Kidney (tissue), 14 donors: ENCODE results near the gene ABCG1. TPM values are rescaled to one million over a fixed set of nuclear protein-coding genes. Genes with fewer than 3 reads are reported as not detected.

Experiments used
- DNase-seq, 5 donors: peaks; one replicate each; pipeline ENCODE4 v3.0.0-alpha.2; 2013 to 2020
- FAIRE-seq: peaks from 2 replicates; lab custom pipeline; 2012; peaks lifted over from hg19 to GRCh38; lab: Jason Lieb, UNC
- H3K27ac ChIP-seq, 2 donors: one replicate each; pipeline ENCODE4 v1.7.0; 2013; ENCODE audit warnings: low read depth in 2 of 2, low read length in 2 of 2, inconsistent platforms in 1 of 2
- H3K27me3 ChIP-seq: one replicate; pipeline ENCODE4 v1.7.1; 2013; ENCODE audit warnings: low read length, inconsistent platforms; ENCODE audit not compliant: control insufficient read depth, insufficient read depth
- H3K36me3 ChIP-seq, 3 donors: one replicate each; pipeline versions ENCODE4 v1.7.0 to v1.7.1; 2013; ENCODE audit warnings: low read length in 3 of 3, control low read depth in 1 of 3, inconsistent platforms in 1 of 3; ENCODE audit not compliant: insufficient read depth in 3 of 3, control insufficient read depth in 2 of 3
- H3K4me1 ChIP-seq, 3 donors: one replicate each; pipeline versions ENCODE4 v1.7.0 to v1.7.1; 2013; ENCODE audit warnings: low read length in 3 of 3, inconsistent platforms in 1 of 3, low read depth in 1 of 3; ENCODE audit not compliant: control insufficient read depth in 2 of 3, insufficient read depth in 2 of 3
- H3K4me3 ChIP-seq, 3 donors: one replicate each; pipeline versions ENCODE4 v1.7.0 to v1.8.1; 2013; ENCODE audit warnings: low read length in 3 of 3, control low read depth in 1 of 3, inconsistent platforms in 1 of 3
- H3K9ac ChIP-seq, 3 donors: one replicate each; pipeline versions ENCODE4 v1.7.0 to v1.7.1; 2013; ENCODE audit warnings: low read length in 3 of 3, control low read depth in 1 of 3, inconsistent platforms in 1 of 3
- H3K9me3 ChIP-seq, 3 donors: one replicate each; pipeline versions ENCODE4 v1.7.0 to v1.7.1; 2013; ENCODE audit warnings: low read length in 3 of 3, control low read depth in 1 of 3, inconsistent platforms in 1 of 3; ENCODE audit not compliant: control insufficient read depth in 2 of 3, insufficient read depth in 1 of 3
- intact Hi-C: fragments of 100-400 bp; cut with DNase I; formaldehyde crosslinking; loops from one replicate; pipeline ENCODE4 v1.11.1; 2022
- polyA plus RNA-seq: library from polyadenylated mRNA; stranded (reverse); fragments of 350-450 nt; fragmentation: Illumina TruSeq; extraction: RNeasy Lipid Tissue Mini Kit (QIAGEN cat#74804); gene quantifications from one replicate; pipeline ENCODE4 v1.2.3, GENCODE V29; 2014; ENCODE audit warnings: low read depth, low replicate concordance; ENCODE audit not compliant: insufficient read depth
- total RNA-seq: library from RNA; stranded (reverse); fragmentation: NEBNext Ultra II Directional; extraction: Animal tissue kit (Norgen Biotek cat#: 25700); gene quantifications from one replicate; pipeline ENCODE4 v1.2.1, GENCODE V29; 2021
- TF ChIP-seq, protein P1 (sequence below): IDR thresholded peaks from 3 replicates; pipeline ENCODE4 v1.5.1; 2012; ENCODE audit warnings: mild to moderate bottlenecking, moderate library complexity, borderline replicate concordance; ENCODE audit not compliant: insufficient read depth; ENCODE audit errors: extremely low read depth
- donor health status: control.
- donor health status: control.
- donor health status: control.
- donor health status: control.
- donor health status: control.
- donor health status: DM: yes; HTN: yes; CAD: no.
- donor health status: Normal renal cell carcinoma (clear cell type).

ABCG1 gene
- total and polyA plus RNA-seq, 2 donors from 2014 or later: 5.6 to 27.6 TPM

DNA sequence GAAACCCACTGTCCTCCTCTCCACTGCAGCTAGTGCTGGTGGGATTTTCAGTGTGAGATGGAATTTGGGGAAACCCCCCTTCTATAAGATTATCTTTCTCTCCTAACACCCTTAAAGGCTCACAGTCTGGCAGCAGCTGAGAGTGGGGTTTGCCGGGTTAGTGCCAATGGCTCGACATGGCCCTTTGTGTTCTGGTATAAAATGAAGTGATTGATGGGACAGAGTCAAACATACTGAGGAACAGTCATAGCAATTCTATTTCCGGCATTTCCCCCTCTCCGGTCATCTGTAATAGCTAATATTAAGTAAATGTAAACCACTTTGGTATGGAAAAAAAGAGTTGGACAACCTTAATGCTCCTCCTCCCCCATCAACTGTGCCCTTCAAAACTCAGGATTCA lies 58.7 kb downstream of the ABCG1 start:
- H3K4me3 ChIP-seq: no peak overlapping the region
- no peaks in the 10 kb centered on the region for H3K9me3 ChIP-seq
- DNase-seq (no peak), FAIRE-seq (no peak)
- H3K4me1 ChIP-seq: no peaks in the 10 kb centered on the region
- no peak overlapping the region for H3K27ac ChIP-seq
- TF ChIP-seq, protein P1, sequence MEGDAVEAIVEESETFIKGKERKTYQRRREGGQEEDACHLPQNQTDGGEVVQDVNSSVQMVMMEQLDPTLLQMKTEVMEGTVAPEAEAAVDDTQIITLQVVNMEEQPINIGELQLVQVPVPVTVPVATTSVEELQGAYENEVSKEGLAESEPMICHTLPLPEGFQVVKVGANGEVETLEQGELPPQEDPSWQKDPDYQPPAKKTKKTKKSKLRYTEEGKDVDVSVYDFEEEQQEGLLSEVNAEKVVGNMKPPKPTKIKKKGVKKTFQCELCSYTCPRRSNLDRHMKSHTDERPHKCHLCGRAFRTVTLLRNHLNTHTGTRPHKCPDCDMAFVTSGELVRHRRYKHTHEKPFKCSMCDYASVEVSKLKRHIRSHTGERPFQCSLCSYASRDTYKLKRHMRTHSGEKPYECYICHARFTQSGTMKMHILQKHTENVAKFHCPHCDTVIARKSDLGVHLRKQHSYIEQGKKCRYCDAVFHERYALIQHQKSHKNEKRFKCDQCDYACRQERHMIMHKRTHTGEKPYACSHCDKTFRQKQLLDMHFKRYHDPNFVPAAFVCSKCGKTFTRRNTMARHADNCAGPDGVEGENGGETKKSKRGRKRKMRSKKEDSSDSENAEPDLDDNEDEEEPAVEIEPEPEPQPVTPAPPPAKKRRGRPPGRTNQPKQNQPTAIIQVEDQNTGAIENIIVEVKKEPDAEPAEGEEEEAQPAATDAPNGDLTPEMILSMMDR: no peak
- no peaks in the 10 kb centered on the region for H3K27me3 ChIP-seq
- peaks cover 0 to 4% (median 0%) of the 10 kb centered on the region in 3 donors for H3K36me3 ChIP-seq
- no peak overlapping the region for H3K9ac ChIP-seq
- intact Hi-C loops: no loop called here

DNA sequence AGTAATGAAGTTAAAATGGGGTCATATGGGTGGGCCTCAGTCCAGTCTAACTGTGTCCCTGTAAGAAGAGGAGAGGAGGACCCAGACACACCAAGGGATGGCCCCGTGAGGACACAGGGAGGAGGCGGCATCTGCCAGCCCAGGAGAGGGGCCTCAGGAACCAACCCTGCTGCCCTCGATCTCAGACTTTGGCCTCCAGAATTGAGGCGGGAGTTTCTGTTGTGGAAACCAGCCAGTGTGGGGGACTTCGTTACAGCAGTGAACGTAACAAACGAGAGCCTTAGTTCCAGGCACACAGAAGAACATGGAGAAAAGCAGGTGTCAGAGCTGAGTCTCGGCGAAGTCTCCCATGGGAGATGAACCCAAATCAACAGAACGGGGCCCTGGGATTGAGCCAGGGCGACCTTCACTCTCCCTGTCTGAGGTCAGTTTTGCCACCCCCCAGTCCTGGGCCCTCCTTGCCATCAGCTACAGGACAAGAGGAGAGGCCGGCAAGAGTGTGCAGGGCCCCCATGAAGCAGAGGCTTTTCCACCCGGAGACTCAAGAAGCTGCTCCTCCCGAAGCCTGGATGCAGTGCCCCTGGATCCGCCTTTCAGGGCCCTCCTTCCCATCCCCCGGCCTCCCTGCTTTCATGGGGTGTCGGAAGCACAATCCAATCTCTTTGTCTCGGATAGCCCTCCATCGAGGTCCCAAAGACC lies 59.7 kb downstream of the ABCG1 start:
- FAIRE-seq: no peak
- Histone ChIP-seq H3K4me1 (no peaks in the 10 kb centered on the region), H3K9ac (no peak overlapping the region), H3K27ac (no peak overlapping the region), H3K27me3 (no peaks in the 10 kb centered on the region), H3K9me3 (no peaks in the 10 kb centered on the region), H3K4me3 (no peak overlapping the region), H3K36me3 (peaks cover 0 to 4% (median 0%) of the 10 kb centered on the region in 3 donors)
- peak in 1 of 5 donors; percentile 54 for DNase-seq
- intact Hi-C loops: no loop called here
- TF ChIP-seq, protein P1: no peak

DNA sequence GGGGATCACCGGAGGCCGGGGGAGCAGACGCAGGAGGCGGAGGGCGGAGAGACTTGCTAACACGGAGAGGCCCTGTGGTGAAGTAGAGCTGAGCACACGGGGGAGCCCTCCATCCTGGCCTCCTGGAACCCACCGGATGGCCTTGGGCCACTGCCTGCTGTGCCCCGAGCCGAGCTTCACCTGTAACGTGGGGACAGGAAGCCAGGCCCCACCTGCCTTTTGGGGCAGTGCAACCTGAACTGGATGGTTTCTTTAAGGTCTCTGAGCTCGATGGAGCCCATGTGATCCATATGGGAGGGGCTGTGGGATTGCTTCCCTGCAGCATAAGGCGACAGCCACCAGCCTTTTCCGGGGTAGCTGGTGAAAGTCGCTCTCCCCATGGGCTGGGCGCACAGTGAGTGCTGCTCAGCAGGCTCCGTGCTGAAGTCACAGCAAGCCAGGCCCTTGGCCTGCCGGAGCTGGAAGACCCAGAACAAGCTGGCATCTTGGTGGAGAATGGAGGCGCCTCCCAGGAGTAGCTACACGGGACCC lies 60.5 kb downstream of the ABCG1 start:
- TF ChIP-seq, protein P1: no peak
- peaks cover 0 to 4% (median 0%) of the 10 kb centered on the region in 3 donors for H3K36me3 ChIP-seq
- no peak overlapping the region for H3K4me3 ChIP-seq
- no peaks in the 10 kb centered on the region for H3K4me1 ChIP-seq
- H3K27me3 ChIP-seq: no peaks in the 10 kb centered on the region
- intact Hi-C loops: no loop called here
- DNase-seq: peak in 1 of 5 donors; percentile 50
- FAIRE-seq: no peak
- no peak overlapping the region for H3K27ac ChIP-seq
- H3K9me3 ChIP-seq: no peaks in the 10 kb centered on the region
- H3K9ac ChIP-seq: no peak overlapping the region
